Testis (tissue), 5 donors: ENCODE data around the gene SIRT5. TPM values are rescaled to one million over a fixed set of nuclear protein-coding genes. Genes with fewer than 3 reads are reported as not detected.

Source experiments
- DNase-seq: peaks from one replicate; pipeline ENCODE4 v3.0.0-alpha.2; 2019
- H3K27ac ChIP-seq, 2 donors: fragments of 200-600 bp; sonication (generic); one replicate each; pipeline ENCODE4 v1.5.1; 2019
- H3K27me3 ChIP-seq: fragments of 200-600 bp; sonication (generic); one replicate; pipeline ENCODE4 v1.5.1; 2019
- H3K36me3 ChIP-seq: fragments of 200-600 bp; sonication (generic); one replicate; pipeline ENCODE4 v1.5.1; 2017; ENCODE audit warnings: low read depth; ENCODE audit errors: missing control alignments
- H3K4me1 ChIP-seq: fragments of 200-600 bp; sonication (generic); one replicate; pipeline ENCODE4 v1.5.1; 2019
- H3K4me3 ChIP-seq, 2 donors: fragments of 200-600 bp; sonication (generic); one replicate each; pipeline ENCODE4 v1.5.1; 2017 to 2019
- H3K9me3 ChIP-seq: fragments of 200-600 bp; sonication (generic); one replicate; pipeline ENCODE4 v1.5.1; 2017
- CTCF ChIP-seq, 3 experiments: fragments of 450-650 bp in 2 of 3; fragments of 200-600 bp in 1 of 3; sonication (generic) in 1 of 3; IDR thresholded peaks; one replicate each; pipeline ENCODE4 v1.5.1; 2016 to 2019; ENCODE audit warnings: antibody characterized with exemption in 3 of 3, mild to moderate bottlenecking in 2 of 3, moderate library complexity in 1 of 3
- POLR2A ChIP-seq: fragments of 450-650 bp; IDR thresholded peaks from one replicate; pipeline ENCODE4 v1.6.1; 2017; ENCODE audit warnings: antibody characterized with exemption, mild to moderate bottlenecking, moderate library complexity
- WGBS, 2 donors: methylation state at CpG; one replicate each; pipeline ENCODE4 v1.1.5; 2018; 5-methylcytosine and 5-hydroxymethylcytosine counted together
- intact Hi-C: fragments of 100-400 bp; cut with DNase I; formaldehyde crosslinking; loops from one replicate; pipeline ENCODE4 v1.15.1; 2023; ENCODE audit warnings: low total_unique reads
- long read RNA-seq, 2 donors: transcript quantifications; one replicate each; lab custom pipeline, GENCODE V29; 2026
- polyA plus RNA-seq: library from polyadenylated mRNA; stranded (reverse); fragments of 350-450 nt; fragmentation: Illumina TruSeq; extraction: RNeasy Lipid Tissue Mini Kit (QIAGEN cat#74804); gene quantifications from one replicate; pipeline ENCODE4 v1.2.3, GENCODE V29; 2014; ENCODE audit warnings: low read depth, low replicate concordance; ENCODE audit not compliant: insufficient read depth
- total RNA-seq, 2 donors: library from RNA; depleted of rRNA; stranded (reverse); fragments of >200 nt; gene quantifications; one replicate each; pipeline ENCODE4 v1.2.3, GENCODE V29; 2016

The SIRT5 gene
- total RNA-seq (10 to 100 TPM; 15.7 to 22.1 TPM), polyA plus RNA-seq (11.2 TPM)
- long read RNA-seq, donor 1, partial matches to known transcripts, result 8 of 8 reads
- long read RNA-seq, donor 1, other reads (novel, unspliced or antisense), result 0 of 8 reads
- long read RNA-seq, donor 2, result 0 reads

DNA sequence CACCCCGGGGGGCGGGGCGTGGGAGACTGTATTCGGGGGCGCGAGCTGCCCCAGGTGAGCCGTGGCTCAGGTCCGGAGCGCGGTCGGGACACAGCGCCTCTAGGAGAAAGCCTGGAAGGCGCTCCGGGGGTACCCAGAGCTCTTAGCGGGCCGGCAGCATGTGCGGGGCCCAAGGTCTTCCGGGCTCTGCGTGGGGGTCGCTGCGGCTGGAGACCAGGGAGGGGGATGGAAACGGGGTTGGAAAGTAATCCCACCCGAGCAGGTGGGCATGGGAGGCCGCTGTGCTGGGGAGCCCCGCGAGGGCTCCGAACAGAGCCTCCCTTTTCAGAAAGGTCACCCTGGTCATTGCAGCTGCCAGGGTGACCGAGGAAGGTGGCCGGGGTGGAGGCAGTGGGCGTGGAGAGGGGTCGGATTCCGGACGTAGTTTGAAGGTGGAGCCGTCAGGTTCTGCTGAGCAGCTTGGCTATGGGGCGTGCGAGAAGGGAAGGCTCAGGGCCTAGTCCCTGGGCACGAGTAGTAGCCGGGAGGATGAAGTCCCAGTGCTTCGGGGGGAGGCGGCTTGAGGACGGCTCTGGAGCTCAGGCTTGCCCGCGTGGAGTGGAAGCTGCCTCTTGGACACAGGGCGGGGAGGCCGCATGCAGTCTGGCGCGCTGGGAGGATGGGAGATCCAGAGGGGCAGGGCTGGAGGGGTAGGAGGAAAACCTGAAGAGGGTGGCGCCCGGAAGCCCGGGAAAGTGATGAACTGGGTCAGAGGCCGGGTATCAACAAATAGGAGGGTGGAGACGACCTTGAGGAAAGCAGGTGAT is at the start of gene SIRT5:
TSS of gene SIRT5 (plus strand) at position 31 of the 806 bp plus-strand sequence. CDS start 9,510 bp downstream, outside the sequence.
- TF ChIP-seq POLR2A (peak; percentile 1), CTCF (IDR thresholded peaks at IDR 0.05) (peak in 1 of 3 experiments; percentile 58)
- 0% methylated on average over 33 to 52 of the region's 52 CpGs for WGBS, 2 donors

GRCh38 chr6:13524801-13525508 is 49.4 kb upstream of the SIRT5 start:
- WGBS, 2 donors, result 91 to 93% methylated on average over 11 to 12 of the region's 12 CpGs
- H3K27me3 ChIP-seq, result no peaks in the 10 kb centered on the region
- H3K4me3 ChIP-seq, result no peak overlapping the region
- no peak overlapping the region for H3K27ac ChIP-seq
- TF ChIP-seq CTCF (IDR thresholded peaks at IDR 0.05), result no peak
- no peak for TF ChIP-seq POLR2A
- DNase-seq, result no peak
- H3K36me3 ChIP-seq, result no peaks in the 10 kb centered on the region
- no peaks in the 10 kb centered on the region for H3K4me1 ChIP-seq
- intact Hi-C loops, result no loop called here
- H3K9me3 ChIP-seq, result no peaks in the 10 kb centered on the region

More for the DNA sequence above, at the start of gene SIRT5:
- Histone ChIP-seq H3K27ac (peak within 1 kb of the TSS; percentile 92 to 95), H3K4me3 (peak within 1 kb of the TSS; percentile 82 to 85), H3K4me1 (peaks cover 9% of the 10 kb centered on the region), H3K36me3 (no peaks in the 10 kb centered on the region), H3K9me3 (no peaks in the 10 kb centered on the region), H3K27me3 (no peaks in the 10 kb centered on the region)
- peak; percentile 86 for DNase-seq
- intact Hi-C loops, result no loop called here

DNA sequence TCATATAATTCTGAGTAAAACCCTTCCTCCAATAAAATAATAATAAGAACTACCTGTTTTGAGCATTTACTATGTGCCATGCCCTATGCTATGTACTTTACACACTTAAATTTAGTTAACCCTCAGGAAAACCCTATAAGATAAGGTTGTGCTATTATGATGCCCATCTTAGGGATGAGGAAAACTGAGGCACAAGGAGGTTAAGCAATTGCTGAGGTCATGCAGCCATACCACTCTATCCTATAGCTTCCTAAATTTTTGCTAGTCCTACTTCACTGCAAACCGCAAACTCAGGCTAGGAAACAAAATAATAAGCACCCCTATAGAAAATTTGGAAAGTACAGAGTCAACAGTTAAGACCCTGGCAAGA is 48.1 kb upstream of the SIRT5 start:
- Histone ChIP-seq H3K27ac (peak overlapping the region in 1 of 2 donors; percentile 52), H3K27me3 (no peaks in the 10 kb centered on the region), H3K36me3 (no peaks in the 10 kb centered on the region), H3K4me3 (no peak overlapping the region), H3K4me1 (no peaks in the 10 kb centered on the region), H3K9me3 (no peaks in the 10 kb centered on the region)
- WGBS, 2 donors, result 82 to 89% methylated on average over 1 of the region's 1 CpG
- intact Hi-C loops, result no loop called here
- DNase-seq, result no peak
- TF ChIP-seq CTCF (IDR thresholded peaks at IDR 0.05) (no peak), POLR2A (no peak)

GRCh38 chr6:13526727-13527670 is 47.4 kb upstream of the SIRT5 start:
- H3K27ac ChIP-seq, result peak overlapping the region in 1 of 2 donors; percentile 71
- TF ChIP-seq CTCF (IDR thresholded peaks at IDR 0.05), result no peak

More at GRCh38 chr6:13526727-13527670, 47.4 kb upstream of the SIRT5 start:
- no peak for DNase-seq
- intact Hi-C loops, result no loop called here
- Histone ChIP-seq H3K4me1 (no peaks in the 10 kb centered on the region), H3K36me3 (no peaks in the 10 kb centered on the region), H3K9me3 (no peaks in the 10 kb centered on the region), H3K4me3 (no peak overlapping the region), H3K27me3 (no peaks in the 10 kb centered on the region)
- WGBS, 2 donors, result 82 to 84% methylated on average over 17 of the region's 17 CpGs
